H1 (cell line): ENCODE results near the gene POLDIP3. TPM values are rescaled to one million over a fixed set of nuclear protein-coding genes. Genes with fewer than 3 reads are reported as not detected.

Source experiments
- CHD7 ChIP-seq: fragments of 300-600 bp; sonication (generic); IDR thresholded peaks from 2 replicates; pipeline ENCODE4 v1.7.1; 2012; ENCODE audit warnings: low read length, moderate library complexity, mild to moderate bottlenecking, inconsistent platforms; ENCODE audit not compliant: insufficient replicate concordance
- RXRA ChIP-seq: IDR thresholded peaks from 2 replicates; pipeline ENCODE4 v1.6.1; 2011; ENCODE audit warnings: low read depth, mild to moderate bottlenecking, low read length, moderate library complexity; ENCODE audit not compliant: insufficient read depth
- polyA plus RNA-seq, 7 experiments: library from polyadenylated mRNA; depleted of rRNA in 3 of 7; stranded (reverse) in 5 of 7; unstranded in 2 of 7; fragments of >200 nt in 5 of 7; fragments of 200-250 nt in 2 of 7; gene quantifications; 1 replicate in 5 of 7; 2 replicates in 1 of 7; 4 replicates in 1 of 7; pipeline versions ENCODE4 v1.2.1 to v1.2.3, GENCODE V29; 2011 to 2013; ENCODE audit warnings: missing spikeins in 2 of 7, mixed read lengths in 2 of 7
- total RNA-seq: library from RNA; stranded (reverse); fragmentation: NEBNext Ultra II Directional; extraction: Animal tissue kit (Norgen Biotek cat#: 25700); gene quantifications from 2 replicates; pipeline ENCODE4 v1.2.1, GENCODE V29; 2021

POLDIP3 gene
- total and polyA plus RNA-seq, 2 of the 8 experiments (the other 6 are each of a cell fraction or from before 2014, with no cell fraction given), result 43.5 to 84.6 TPM

DNA sequence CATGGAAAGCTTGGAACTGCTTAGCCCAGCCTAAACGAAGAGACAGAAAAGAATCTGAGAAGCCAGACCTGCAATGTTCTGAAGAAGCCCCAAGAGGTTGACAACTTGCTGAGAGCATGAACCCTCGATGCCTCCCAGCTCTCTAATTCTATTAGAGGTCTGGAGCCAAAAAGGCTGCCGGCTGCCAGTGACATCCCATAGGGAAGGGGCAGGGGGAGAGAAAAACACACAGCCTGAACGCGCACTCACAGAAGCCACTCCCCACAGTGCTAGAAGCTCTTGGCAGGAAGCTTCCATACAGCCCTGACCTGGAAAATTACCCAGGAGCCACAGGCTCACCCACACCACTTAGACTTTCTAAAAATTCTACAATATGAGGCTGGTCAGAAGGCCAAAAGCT, 18.3 kb downstream of the POLDIP3 start (continued):
- TF ChIP-seq RXRA (no peak), CHD7 (no peak)
- TF ChIP-seq, all 59 proteins: peak for 0
